Mesenchymal stem cell (in vitro differentiated cells and primary cell): ENCODE data around the gene ANKFN1.

ENCODE experiments used
- DNase-seq: peaks from one replicate; pipeline ENCODE4 v3.0.0-alpha.2; 2013
- H2AFZ ChIP-seq: one replicate; pipeline ENCODE4 v1.6.1; 2013; ENCODE audit warnings: low read depth, mild to moderate bottlenecking, control low read depth, inconsistent platforms, low read length, moderate library complexity
- H2AK5ac ChIP-seq: 2 replicates; pipeline ENCODE4 v1.6.1; 2013; ENCODE audit warnings: low read length, moderate library complexity, mild to moderate bottlenecking, inconsistent platforms; ENCODE audit not compliant: severe bottlenecking
- H2BK120ac ChIP-seq: one replicate; pipeline ENCODE4 v1.6.1; 2013; ENCODE audit warnings: low read depth, mild to moderate bottlenecking, inconsistent platforms, low read length, moderate library complexity
- H2BK12ac ChIP-seq, 2 experiments: one replicate each; pipeline ENCODE4 v1.6.1; 2013; ENCODE audit warnings: inconsistent platforms in 2 of 2, low read length in 2 of 2, mild to moderate bottlenecking in 2 of 2, moderate library complexity in 2 of 2, control low read depth in 1 of 2
- H2BK15ac ChIP-seq: one replicate; pipeline ENCODE4 v1.6.1; 2013; ENCODE audit warnings: mild to moderate bottlenecking, low read depth, inconsistent platforms; ENCODE audit not compliant: poor library complexity, severe bottlenecking
- H2BK5ac ChIP-seq: 2 replicates; pipeline ENCODE4 v1.6.1; 2013; ENCODE audit warnings: low read depth, mild to moderate bottlenecking, low read length, control low read depth, inconsistent platforms; ENCODE audit not compliant: poor library complexity, severe bottlenecking
- H3K14ac ChIP-seq, 2 experiments: one replicate each; pipeline ENCODE4 v1.6.1; 2013; ENCODE audit warnings: inconsistent platforms in 2 of 2, low read length in 2 of 2, control low read depth in 1 of 2, mild to moderate bottlenecking in 1 of 2, moderate library complexity in 1 of 2
- H3K18ac ChIP-seq, 2 experiments: one replicate each; pipeline ENCODE4 v1.6.1; 2013; ENCODE audit warnings: inconsistent platforms in 2 of 2, low read length in 2 of 2, control low read depth in 1 of 2, low read depth in 1 of 2, mild to moderate bottlenecking in 1 of 2
- H3K23ac ChIP-seq, 2 experiments: one replicate each; pipeline ENCODE4 v1.6.1; 2013; ENCODE audit warnings: inconsistent platforms in 2 of 2, low read length in 2 of 2, mild to moderate bottlenecking in 2 of 2, moderate library complexity in 2 of 2, control low read depth in 1 of 2
- H3K27ac ChIP-seq: 2 replicates; pipeline ENCODE4 v1.5.1; 2013; ENCODE audit warnings: mild to moderate bottlenecking, moderate library complexity, low read length, control low read depth, inconsistent platforms; ENCODE audit not compliant: poor library complexity, severe bottlenecking
- H3K27me3 ChIP-seq, 2 experiments: 2 replicates each; pipeline versions ENCODE4 v1.6.1 to v1.7.0; 2013; ENCODE audit warnings: low read length in 2 of 2, mild to moderate bottlenecking in 2 of 2, moderate library complexity in 2 of 2, control low read depth in 1 of 2, inconsistent platforms in 1 of 2; ENCODE audit not compliant: control insufficient read depth in 1 of 2, insufficient read depth in 1 of 2
- H3K36me3 ChIP-seq, 2 experiments: 2 replicates each; pipeline versions ENCODE4 v1.6.1 to v1.7.0; 2013; ENCODE audit warnings: low read length in 2 of 2, control low read depth in 1 of 2, inconsistent platforms in 1 of 2, low read depth in 1 of 2, mild to moderate bottlenecking in 1 of 2; ENCODE audit not compliant: insufficient read depth in 2 of 2, control insufficient read depth in 1 of 2
- H3K4ac ChIP-seq, 2 experiments: one replicate each; pipeline ENCODE4 v1.6.1; 2013; ENCODE audit warnings: inconsistent platforms in 2 of 2, low read length in 2 of 2, mild to moderate bottlenecking in 2 of 2, moderate library complexity in 2 of 2, control low read depth in 1 of 2, low read depth in 1 of 2
- H3K4me1 ChIP-seq: 2 replicates; pipeline ENCODE4 v1.6.1; 2013; ENCODE audit warnings: low read depth, low read length, control low read depth; ENCODE audit not compliant: control insufficient read depth, insufficient read depth
- H3K4me2 ChIP-seq: 2 replicates; pipeline ENCODE4 v1.6.1; 2013; ENCODE audit warnings: low read length, mild to moderate bottlenecking, inconsistent platforms; ENCODE audit not compliant: poor library complexity, severe bottlenecking
- H3K4me3 ChIP-seq, 2 experiments: 2 replicates each; pipeline versions ENCODE4 v1.5.1 to v1.7.0; 2013; ENCODE audit warnings: low read length in 2 of 2, mild to moderate bottlenecking in 2 of 2, control low read depth in 1 of 2, low read depth in 1 of 2; ENCODE audit not compliant: insufficient read depth in 1 of 2
- H3K79me1 ChIP-seq: replicated peaks from 2 replicates; pipeline ENCODE4 v1.6.1; 2013; ENCODE audit warnings: mild to moderate bottlenecking, control low read depth, low read length, inconsistent platforms; ENCODE audit not compliant: poor library complexity, severe bottlenecking
- H3K9ac ChIP-seq: 2 replicates; pipeline ENCODE4 v1.7.0; 2013; ENCODE audit warnings: mild to moderate bottlenecking, low read length, moderate library complexity
- H3K9me3 ChIP-seq: 2 replicates; pipeline ENCODE4 v1.7.0; 2013; ENCODE audit warnings: mild to moderate bottlenecking, low read length; ENCODE audit not compliant: control insufficient read depth
- H4K8ac ChIP-seq: one replicate; pipeline ENCODE4 v1.6.1; 2013; ENCODE audit warnings: inconsistent platforms, mild to moderate bottlenecking, low read length, moderate library complexity
- H4K91ac ChIP-seq: one replicate; pipeline ENCODE4 v1.6.1; 2013; ENCODE audit warnings: mild to moderate bottlenecking, low read length, inconsistent platforms
- WGBS: methylation state at CpG from one replicate; pipeline ENCODE4 v1.1.7; 2013; ENCODE audit warnings: mixed read lengths; 5-methylcytosine and 5-hydroxymethylcytosine counted together

The ANKFN1 gene

DNA sequence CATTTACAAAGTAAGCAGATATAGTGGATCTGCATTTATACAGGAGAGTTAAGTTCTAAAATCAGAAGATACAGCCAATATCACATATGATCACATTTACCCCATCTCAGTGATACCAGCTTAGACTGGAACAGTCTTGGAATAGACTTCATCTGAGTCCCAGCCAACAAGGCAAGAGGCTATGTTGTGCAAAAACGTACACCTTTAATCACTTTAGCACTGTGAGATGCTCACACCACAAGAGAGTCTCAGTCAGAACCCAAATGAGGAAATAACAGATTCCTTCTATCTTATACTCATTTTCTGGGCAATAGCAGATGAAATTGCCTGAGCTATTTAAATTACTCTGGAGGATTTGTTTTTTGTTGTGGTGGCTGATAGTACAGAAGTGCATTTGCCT is 145.6 kb downstream of the ANKFN1 start:
- no peaks in the 10 kb centered on the region for H3K79me1 ChIP-seq
- no peak overlapping the region for H3K4me2 ChIP-seq
- H3K18ac ChIP-seq = no peak overlapping the region
- no peaks in the 10 kb centered on the region for H3K9me3 ChIP-seq
- H4K8ac ChIP-seq = no peak overlapping the region
- no peak overlapping the region for H2BK12ac ChIP-seq
- H3K36me3 ChIP-seq = no peaks in the 10 kb centered on the region
- H2AFZ ChIP-seq = no peak overlapping the region
- H2BK120ac ChIP-seq = no peak overlapping the region
- H2BK15ac ChIP-seq = no peak overlapping the region
- H2BK5ac ChIP-seq = no peak overlapping the region
- H2AK5ac ChIP-seq = no peak overlapping the region
- WGBS = 77% methylated on average over 1 of the region's 1 CpG
- no peak overlapping the region for H3K4me3 ChIP-seq
- no peaks in the 10 kb centered on the region for H3K4me1 ChIP-seq
- no peak for DNase-seq
- H3K27me3 ChIP-seq = no peaks in the 10 kb centered on the region
- no peak overlapping the region for H3K9ac ChIP-seq
- no peak overlapping the region for H3K14ac ChIP-seq
- no peak overlapping the region for H4K91ac ChIP-seq
- no peak overlapping the region for H3K27ac ChIP-seq
- H3K23ac ChIP-seq = no peak overlapping the region
- no peak overlapping the region for H3K4ac ChIP-seq

DNA sequence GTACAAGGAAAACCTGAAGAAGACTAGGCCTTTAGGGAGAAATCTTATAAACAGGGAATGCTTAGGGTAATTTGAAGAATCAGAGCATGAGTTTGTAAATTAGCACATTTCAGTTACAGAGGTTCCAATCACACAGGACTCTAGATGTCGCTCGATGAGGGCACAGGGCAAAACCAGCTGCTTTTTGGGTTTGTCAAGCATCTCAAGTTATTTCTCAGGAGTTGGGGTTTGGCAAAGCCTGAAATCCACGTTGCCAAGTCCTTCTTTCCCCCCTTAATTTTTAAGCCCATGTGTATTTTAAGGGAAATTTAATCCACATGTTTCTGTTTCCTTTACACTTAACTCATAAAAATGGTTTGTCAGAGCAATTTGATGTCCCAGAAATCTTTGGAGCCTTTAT is 146.9 kb downstream of the ANKFN1 start:
- no peak overlapping the region for H4K8ac ChIP-seq
- no peak overlapping the region for H3K14ac ChIP-seq
- H3K23ac ChIP-seq = no peak overlapping the region
- H3K36me3 ChIP-seq = no peaks in the 10 kb centered on the region
- H2BK12ac ChIP-seq = no peak overlapping the region
- no peaks in the 10 kb centered on the region for H3K79me1 ChIP-seq
- H3K4ac ChIP-seq = no peak overlapping the region
- H3K4me3 ChIP-seq = no peak overlapping the region
- no peak overlapping the region for H3K4me2 ChIP-seq
- WGBS = 95% methylated on average over 2 of the region's 3 CpGs
- H3K18ac ChIP-seq = no peak overlapping the region
- H3K27me3 ChIP-seq = no peaks in the 10 kb centered on the region
- no peak for DNase-seq
- H3K9me3 ChIP-seq = no peaks in the 10 kb centered on the region
- H2BK120ac ChIP-seq = no peak overlapping the region
- H2BK15ac ChIP-seq = no peak overlapping the region
- H3K9ac ChIP-seq = no peak overlapping the region
- no peaks in the 10 kb centered on the region for H3K4me1 ChIP-seq
- H2BK5ac ChIP-seq = no peak overlapping the region
- H4K91ac ChIP-seq = no peak overlapping the region
- no peak overlapping the region for H2AFZ ChIP-seq
- H2AK5ac ChIP-seq = no peak overlapping the region
- H3K27ac ChIP-seq = no peak overlapping the region

DNA sequence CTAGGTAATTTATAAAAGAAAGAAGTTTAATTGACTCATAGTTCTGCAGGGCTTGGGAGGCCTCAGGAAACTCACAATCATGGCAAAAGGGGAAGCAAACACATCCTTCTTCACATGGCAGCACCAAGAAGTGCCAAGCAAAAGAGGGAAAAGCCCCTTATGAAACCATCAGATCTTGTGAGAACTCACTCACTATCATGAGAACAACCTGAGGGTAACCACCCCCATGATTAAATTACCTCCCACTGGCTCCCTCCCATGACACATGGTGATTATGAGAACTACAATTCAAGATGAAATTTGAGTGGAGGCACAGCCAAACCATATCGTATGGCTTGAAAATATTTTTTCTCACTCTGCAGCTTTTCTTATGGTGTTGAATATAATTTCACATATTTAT is 151.7 kb downstream of the ANKFN1 start:
- no peaks in the 10 kb centered on the region for H3K27me3 ChIP-seq
- H3K9me3 ChIP-seq = no peaks in the 10 kb centered on the region
- no peak overlapping the region for H2BK15ac ChIP-seq
- H3K18ac ChIP-seq = no peak overlapping the region
- no peaks in the 10 kb centered on the region for H3K79me1 ChIP-seq
- no peak overlapping the region for H2AK5ac ChIP-seq
- no peaks in the 10 kb centered on the region for H3K4me1 ChIP-seq
- H3K4ac ChIP-seq = no peak overlapping the region
- no peak overlapping the region for H3K4me2 ChIP-seq
- H2BK120ac ChIP-seq = no peak overlapping the region
- H2BK5ac ChIP-seq = no peak overlapping the region
- H3K23ac ChIP-seq = no peak overlapping the region
- H3K14ac ChIP-seq = no peak overlapping the region
- H4K91ac ChIP-seq = no peak overlapping the region
- no peak overlapping the region for H2BK12ac ChIP-seq
- DNase-seq = no peak
- H3K36me3 ChIP-seq = no peaks in the 10 kb centered on the region
- H3K4me3 ChIP-seq = no peak overlapping the region
- H4K8ac ChIP-seq = no peak overlapping the region
- no CpG with 5 or more reads among the region's 1 CpG for WGBS
- no peak overlapping the region for H3K27ac ChIP-seq
- no peak overlapping the region for H2AFZ ChIP-seq
- H3K9ac ChIP-seq = no peak overlapping the region

DNA sequence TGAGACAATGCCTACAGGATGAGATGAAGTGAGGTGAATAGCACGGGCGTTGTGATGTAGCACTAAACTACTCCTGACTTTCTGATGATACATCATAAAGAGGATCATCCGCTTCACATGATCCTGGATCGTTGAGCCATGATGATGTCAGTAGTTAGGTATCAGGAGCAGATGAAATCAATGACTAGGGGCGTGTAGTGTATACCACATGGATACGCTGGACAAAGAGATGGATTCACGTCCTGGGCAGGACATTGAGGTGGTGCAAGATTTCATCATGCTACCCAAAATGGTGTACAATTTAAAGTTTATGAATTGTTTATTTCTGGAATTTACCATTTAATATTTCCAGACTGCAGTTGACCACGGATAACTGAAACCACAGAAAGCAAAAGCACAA is 156.6 kb downstream of the ANKFN1 start:
- H3K14ac ChIP-seq = no peak overlapping the region
- H3K4me1 ChIP-seq = no peaks in the 10 kb centered on the region
- H3K27me3 ChIP-seq = no peaks in the 10 kb centered on the region
- no peak overlapping the region for H3K9ac ChIP-seq
- H2BK15ac ChIP-seq = no peak overlapping the region
- no peak overlapping the region for H3K27ac ChIP-seq
- H3K9me3 ChIP-seq = no peaks in the 10 kb centered on the region
- no peak overlapping the region for H2AFZ ChIP-seq
- no peak overlapping the region for H3K4me3 ChIP-seq
- no peaks in the 10 kb centered on the region for H3K36me3 ChIP-seq
- no peaks in the 10 kb centered on the region for H3K79me1 ChIP-seq
- no peak overlapping the region for H3K23ac ChIP-seq
- H4K8ac ChIP-seq = no peak overlapping the region
- no peak for DNase-seq
- H2BK5ac ChIP-seq = no peak overlapping the region
- no peak overlapping the region for H2BK12ac ChIP-seq
- no peak overlapping the region for H4K91ac ChIP-seq
- H3K4ac ChIP-seq = no peak overlapping the region
- 81% methylated on average over 8 of the region's 8 CpGs for WGBS
- no peak overlapping the region for H2BK120ac ChIP-seq
- no peak overlapping the region for H3K4me2 ChIP-seq
- H3K18ac ChIP-seq = no peak overlapping the region
- no peak overlapping the region for H2AK5ac ChIP-seq
